GM18502 (cell line): ENCODE results near the gene DNASE1L3.

ENCODE experiments used
- ATAC-seq: cut with Tn5 transposase; IDR thresholded peaks from one replicate; pipeline ENCODE4 v1.9.1; 2021; ENCODE audit warnings: mild to moderate bottlenecking; ENCODE audit not compliant: unreplicated experiment, poor library complexity

The DNASE1L3 gene

GRCh38 chr3:58164199-58164879, 46.4 kb downstream of the DNASE1L3 start:
- ATAC-seq, result no peak

GRCh38 chr3:58163234-58163633, 47.5 kb downstream of the DNASE1L3 start:
- no peak for ATAC-seq

GRCh38 chr3:58161435-58162398, 49.1 kb downstream of the DNASE1L3 start:
- ATAC-seq, result no peak

- ATAC-seq, result no peak
Observed at GRCh38 chr3:58160399-58160798, 50.4 kb downstream of the DNASE1L3 start.

- no peak for ATAC-seq
Observed at GRCh38 chr3:58158442-58159153, 52.2 kb downstream of the DNASE1L3 start.

GRCh38 chr3:58157700-58158099, 53.1 kb downstream of the DNASE1L3 start:
- no peak for ATAC-seq

- no peak for ATAC-seq
Observed at GRCh38 chr3:58155838-58156237, 54.9 kb downstream of the DNASE1L3 start.

- no peak for ATAC-seq
Observed at GRCh38 chr3:58154626-58155449, 55.9 kb downstream of the DNASE1L3 start.

GRCh38 chr3:58153371-58153770, 57.4 kb downstream of the DNASE1L3 start:
- ATAC-seq, result no peak

- no peak for ATAC-seq
Observed at GRCh38 chr3:58152225-58153015, 58.4 kb downstream of the DNASE1L3 start.

GRCh38 chr3:58151637-58152036, 59.1 kb downstream of the DNASE1L3 start:
- ATAC-seq, result no peak

- no peak for ATAC-seq
Observed at GRCh38 chr3:58150810-58151199, 60.0 kb downstream of the DNASE1L3 start.

GRCh38 chr3:58150130-58150809, 60.5 kb downstream of the DNASE1L3 start:
- ATAC-seq, result no peak

GRCh38 chr3:58148049-58148448, 62.7 kb downstream of the DNASE1L3 start:
- no peak for ATAC-seq

GRCh38 chr3:58144478-58145325, 66.1 kb downstream of the DNASE1L3 start:
- no peak for ATAC-seq

- no peak for ATAC-seq
Observed at GRCh38 chr3:58143417-58144055, 67.2 kb downstream of the DNASE1L3 start.
